GM21360 (cell line): ENCODE results near the gene BTBD7.

ENCODE experiments used
- ATAC-seq: cut with Tn5 transposase; IDR thresholded peaks from one replicate; pipeline ENCODE4 v1.9.1; 2021; ENCODE audit warnings: mild to moderate bottlenecking, moderate library complexity; ENCODE audit not compliant: unreplicated experiment

BTBD7 gene

GRCh38 chr14:93302688-93303581 is 29.9 kb downstream of the BTBD7 start:
- no peak for ATAC-seq

- no peak for ATAC-seq
These were observed 30.9 kb downstream of the BTBD7 start for GRCh38 chr14:93301821-93302447.

GRCh38 chr14:93299866-93300265 is 33.0 kb downstream of the BTBD7 start:
- ATAC-seq, result no peak

- ATAC-seq, result no peak
These were observed 33.4 kb downstream of the BTBD7 start for GRCh38 chr14:93299416-93299815.

- no peak for ATAC-seq
These were observed 37.2 kb downstream of the BTBD7 start for GRCh38 chr14:93295541-93296220.

GRCh38 chr14:93286212-93286890 is 46.5 kb downstream of the BTBD7 start:
- ATAC-seq, result no peak

GRCh38 chr14:93285044-93285443 is 47.8 kb downstream of the BTBD7 start:
- ATAC-seq, result no peak

GRCh38 chr14:93281937-93282336 is 50.9 kb downstream of the BTBD7 start:
- no peak for ATAC-seq

GRCh38 chr14:93280743-93281142 is 52.1 kb downstream of the BTBD7 start:
- ATAC-seq, result no peak

- no peak for ATAC-seq
These were observed 56.7 kb downstream of the BTBD7 start for GRCh38 chr14:93276031-93276716.

- no peak for ATAC-seq
These were observed 58.6 kb downstream of the BTBD7 start for GRCh38 chr14:93274055-93274806.

GRCh38 chr14:93271111-93271510 is 61.7 kb downstream of the BTBD7 start:
- no peak for ATAC-seq

- no peak for ATAC-seq
These were observed 63.3 kb downstream of the BTBD7 start for GRCh38 chr14:93269341-93270068.

GRCh38 chr14:93268406-93268805 is 64.4 kb downstream of the BTBD7 start:
- no peak for ATAC-seq

- no peak for ATAC-seq
These were observed 65.6 kb downstream of the BTBD7 start for GRCh38 chr14:93267149-93267711.

- ATAC-seq, result no peak
These were observed 66.7 kb downstream of the BTBD7 start for GRCh38 chr14:93266127-93266526.

- ATAC-seq, result no peak
These were observed 69.4 kb downstream of the BTBD7 start for GRCh38 chr14:93263416-93263815.

- ATAC-seq, result no peak
These were observed 70.4 kb downstream of the BTBD7 start for GRCh38 chr14:93262446-93262845.
